Measurements from ENCODE around the gene TNNT2. TPM values are rescaled to one million over a fixed set of nuclear protein-coding genes. Genes with fewer than 3 reads are reported as not detected.

TNNT2 gene
- total and polyA plus RNA-seq, 2 of the 13 experiments (the other 11 are each of a cell fraction or from before 2014, with no cell fraction given) = 0.20 to 0.63 TPM

- TF ChIP-seq ZNF468 (CRISPR knock-in tag; IDR thresholded peaks at IDR 0.05) (no peak), SUZ12 (IDR thresholded peaks at IDR 0.05; ENCODE audit: low read depth, low read length) (no peak), GMEB2 (CRISPR knock-in tag; IDR thresholded peaks at IDR 0.05; ENCODE audit: low read depth) (no peak)
Measured at GRCh38 chr1:201421041-201421440, 43.6 kb upstream of the TNNT2 start (continued).

- FAIRE-seq (no peak), ATAC-seq (no peak), DNase-seq (ENCODE audit: low spot score) (no peak)
- TF ChIP-seq DDIT3 (CRISPR knock-in tag; IDR thresholded peaks at IDR 0.05) = no peak
- no peak for TF ChIP-seq JUND (CRISPR knock-in tag; IDR thresholded peaks at IDR 0.05)
- in situ Hi-C loops (cut with HindIII; ENCODE audit: extremely low pct_ligation_motif_present, low pct_unique_long_range_greater_than_20kb) (no loop called here), intact Hi-C loops (cut with micrococcal nuclease; ENCODE audit: unreplicated experiment) (no loop called here)
- H3K79me2 ChIP-seq (ENCODE audit: insufficient read depth, low read length) = no peaks in the 10 kb centered on the region
- CTCF ChIA-PET (ENCODE audit: low intra/inter-chr PET ratio, low total read pairs) = no interaction called here
- H3K4me3 ChIP-seq (replicated peaks in 1 of 3; ENCODE audit: insufficient read depth in 1 of 3, low read depth in 2 of 3, low read length in 3 of 3) = no peak overlapping the region
- H3K27me3 ChIP-seq (ENCODE audit: control insufficient read depth in 1 of 2, insufficient read depth in 2 of 2, low read length in 2 of 2) = peaks cover 8 to 26% of the 10 kb centered on the region in 2 experiments; a peak in 4 of 5 replicates
- POLR2A ChIA-PET = no interaction called here
- no peak overlapping the region for H3K9ac ChIP-seq (ENCODE audit: insufficient read depth, low read depth, low read length)
- H3K4me2 ChIP-seq (ENCODE audit: low read depth, low read length) = no peak overlapping the region
- H2AFZ ChIP-seq (ENCODE audit: low read length) = no peak overlapping the region
- BruUV-seq (replicated peaks) = no TSS peak
- H4K20me1 ChIP-seq (ENCODE audit: insufficient read depth, low read length) = no peaks in the 10 kb centered on the region
- no peak overlapping the region for H3K27ac ChIP-seq (ENCODE audit: extremely low read length, insufficient read depth, low read length)
- no peaks in the 10 kb centered on the region for H3K9me3 ChIP-seq (ENCODE audit: low read length)
- 7% methylated on average over 5 of the region's 7 CpGs for WGBS (ENCODE audit: low lambda C conversion rate)
- 0 out of 2 replicates have a peak, but pooled peaks cover 4% of the 10 kb centered on the region for H3K4me1 ChIP-seq (ENCODE audit: insufficient read depth, low read length)
- no peaks in the 10 kb centered on the region for H3K36me3 ChIP-seq (replicated peaks in 1 of 2; ENCODE audit: control insufficient read depth in 1 of 2, insufficient read depth in 2 of 2, low read length in 2 of 2)
Measured at GRCh38 chr1:201420608-201421002, 43.1 kb upstream of the TNNT2 start.
